K562 (cell line): Measurements from ENCODE around the gene S100A1. TPM values are rescaled to one million over a fixed set of nuclear protein-coding genes. Genes with fewer than 3 reads are reported as not detected.

Experiments
- ETV5 ChIP-seq: sonication (generic); formaldehyde crosslinking; IDR thresholded peaks from 2 replicates; pipeline ENCODE4 v1.4.0; 2020; ENCODE audit warnings: low read depth, mild to moderate bottlenecking, missing genetic modification reagents
- FOXA3 ChIP-seq, 2 experiments: fragments of 450-650 bp in 1 of 2; sonication (generic) in 1 of 2; formaldehyde crosslinking; IDR thresholded peaks in 1 of 2; conservative IDR thresholded peaks in 1 of 2; 2 replicates each; pipeline versions ENCODE4 v1.4.0 to v1.8.0; 2020 to 2022; ENCODE audit warnings: mild to moderate bottlenecking in 2 of 2, missing genetic modification reagents in 1 of 2
- HOXB6 ChIP-seq: fragments of 250-450 bp; sonication (Bioruptor Pico); IDR thresholded peaks from 2 replicates; pipeline ENCODE4 v1.5.1; 2022; ENCODE audit warnings: mild to moderate bottlenecking, borderline replicate concordance
- MEIS2 ChIP-seq: fragments of 450-650 bp; IDR thresholded peaks from 2 replicates; pipeline ENCODE4 v1.6.1; 2014; ENCODE audit warnings: mild to moderate bottlenecking; ENCODE audit not compliant: partially characterized antibody
- POLR2A ChIP-seq: fragments of 450-650 bp; conservative IDR thresholded peaks from 2 replicates; pipeline ENCODE4 v1.6.1; 2016
- RNF219 ChIP-seq: fragments of 250-450 bp; sonication (Bioruptor Pico); IDR thresholded peaks from 2 replicates; pipeline ENCODE4 v1.5.0; 2022; ENCODE audit warnings: mild to moderate bottlenecking
- SMARCA4 ChIP-seq: fragments of 450-650 bp; IDR thresholded peaks from 2 replicates; pipeline ENCODE4 v1.6.1; 2016
- SNIP1 ChIP-seq: fragments of 450-650 bp; IDR thresholded peaks from 2 replicates; pipeline ENCODE4 v1.7.1; 2017; ENCODE audit warnings: low read depth, mild to moderate bottlenecking
- XRCC3 ChIP-seq: fragments of 450-650 bp; IDR thresholded peaks from 2 replicates; pipeline ENCODE4 v1.6.1; 2017; ENCODE audit warnings: mild to moderate bottlenecking, moderate library complexity
- ZBTB49 ChIP-seq: sonication (generic); formaldehyde crosslinking; IDR thresholded peaks from 2 replicates; pipeline ENCODE4 v1.8.0; 2022; ENCODE audit warnings: missing genetic modification reagents, mild to moderate bottlenecking, borderline replicate concordance
- ZNF280A ChIP-seq: fragments of 450-650 bp; IDR thresholded peaks from 2 replicates; pipeline ENCODE4 v1.6.1; 2018; ENCODE audit warnings: mild to moderate bottlenecking, low read depth; ENCODE audit not compliant: partially characterized antibody
- ZNF551 ChIP-seq: fragments of 250-450 bp; sonication (Bioruptor Pico); IDR thresholded peaks from 2 replicates; pipeline ENCODE4 v1.5.0; 2021; ENCODE audit warnings: mild to moderate bottlenecking, moderate library complexity
- ZNF668 ChIP-seq: fragments of 250-450 bp; sonication (Bioruptor Pico); IDR thresholded peaks from 2 replicates; pipeline ENCODE4 v1.8.0; 2022; ENCODE audit warnings: mild to moderate bottlenecking, inconsistent platforms
- ZNF77 ChIP-seq: fragments of 250-450 bp; sonication (Bioruptor Pico); IDR thresholded peaks from 2 replicates; pipeline ENCODE4 v1.5.0; 2020
- polyA plus RNA-seq, 8 experiments: library from polyadenylated mRNA; depleted of rRNA in 4 of 8; stranded (reverse) in 5 of 8; unstranded in 3 of 8; fragments of >200 nt; fragmentation: Nextera tagmentation in 2 of 8; fragmentation: Illumina TruSeq in 1 of 8; extraction: Ambion mirVana in 2 of 8; extraction: Trizol in 1 of 8; gene quantifications; 2 replicates each; pipeline versions ENCODE4 v1.2.1 to v1.2.3, GENCODE V29; 2011 to 2014; ENCODE audit warnings: inconsistent platforms in 1 of 8, missing spikeins in 1 of 8
- total RNA-seq, 7 experiments: library from RNA; depleted of rRNA in 6 of 7; stranded (reverse); fragments of >200 nt in 6 of 7; fragmentation: Illumina TruSeq in 2 of 7; extraction: Trizol in 2 of 7; gene quantifications; 2 replicates each; pipeline versions ENCODE4 v1.2.1 to v1.2.3, GENCODE V29; 2011 to 2021; ENCODE audit warnings: low replicate concordance in 1 of 7
- TF ChIP-seq, protein P1 (sequence below): sonication (generic); formaldehyde crosslinking; IDR thresholded peaks from 2 replicates; pipeline ENCODE4 v1.8.0; 2022; ENCODE audit warnings: missing genetic modification reagents, mild to moderate bottlenecking, moderate library complexity, borderline replicate concordance
- TF ChIP-seq, protein P2 (sequence below): fragments of 150-350 bp; IDR thresholded peaks from 2 replicates; pipeline ENCODE4 v1.6.1; 2014; ENCODE audit warnings: low read depth, mild to moderate bottlenecking, low read length, borderline replicate concordance
- TF ChIP-seq, protein P3 (sequence below): fragments of 250-450 bp; sonication (Bioruptor Pico); IDR thresholded peaks from 2 replicates; pipeline ENCODE4 v1.8.0; 2022; ENCODE audit warnings: moderate library complexity, mild to moderate bottlenecking, inconsistent platforms

The S100A1 gene
- total and polyA plus RNA-seq, 9 of the 15 experiments (the other 6 are each of a cell fraction or from before 2014, with no cell fraction given), result 0.44 to 30.1 (median 12.7) TPM

DNA sequence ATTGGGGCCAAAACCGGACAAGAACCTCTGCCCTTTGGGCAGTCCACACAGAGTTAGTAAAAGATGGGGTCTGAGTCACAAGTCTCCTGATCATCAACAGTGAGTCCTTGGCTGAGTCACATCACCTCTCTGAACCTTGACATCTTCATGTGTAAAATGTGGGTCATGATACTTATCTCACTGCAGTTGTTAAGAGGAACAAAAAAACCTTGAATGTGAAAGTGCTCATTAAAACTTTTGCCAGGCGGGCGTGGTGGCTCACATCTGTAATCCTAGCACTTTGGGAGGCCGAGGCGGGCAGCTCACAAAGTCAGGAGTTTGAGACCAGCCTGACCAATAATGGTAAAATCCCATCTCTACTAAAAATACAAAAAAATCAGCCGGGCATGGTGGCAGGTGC, 31.0 kb upstream of the S100A1 start (continued):
- TF ChIP-seq, protein P1, sequence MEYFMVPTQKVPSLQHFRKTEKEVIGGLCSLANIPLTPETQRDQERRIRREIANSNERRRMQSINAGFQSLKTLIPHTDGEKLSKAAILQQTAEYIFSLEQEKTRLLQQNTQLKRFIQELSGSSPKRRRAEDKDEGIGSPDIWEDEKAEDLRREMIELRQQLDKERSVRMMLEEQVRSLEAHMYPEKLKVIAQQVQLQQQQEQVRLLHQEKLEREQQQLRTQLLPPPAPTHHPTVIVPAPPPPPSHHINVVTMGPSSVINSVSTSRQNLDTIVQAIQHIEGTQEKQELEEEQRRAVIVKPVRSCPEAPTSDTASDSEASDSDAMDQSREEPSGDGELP (CRISPR knock-in tag), result no peak
- TF ChIP-seq RNF219 (CRISPR knock-in tag) (no peak), ETV5 (CRISPR knock-in tag) (no peak), FOXA3 (CRISPR knock-in tag; conservative IDR thresholded peaks at IDR 0.05 in 1 of 2, IDR thresholded peaks at IDR 0.05 in 1 of 2) (no peak), HOXB6 (CRISPR knock-in tag) (no peak), ZNF551 (CRISPR knock-in tag) (no peak), ZNF77 (no peak), MEIS2 (peak; percentile 2), SNIP1 (no peak), XRCC3 (no peak), ZNF668 (CRISPR knock-in tag) (no peak), ZNF280A (no peak), POLR2A (no peak), ZBTB49 (CRISPR knock-in tag) (no peak), SMARCA4 (peak; percentile 67; the same call in 1 of the 2 replicates)
- TF ChIP-seq, protein P2, sequence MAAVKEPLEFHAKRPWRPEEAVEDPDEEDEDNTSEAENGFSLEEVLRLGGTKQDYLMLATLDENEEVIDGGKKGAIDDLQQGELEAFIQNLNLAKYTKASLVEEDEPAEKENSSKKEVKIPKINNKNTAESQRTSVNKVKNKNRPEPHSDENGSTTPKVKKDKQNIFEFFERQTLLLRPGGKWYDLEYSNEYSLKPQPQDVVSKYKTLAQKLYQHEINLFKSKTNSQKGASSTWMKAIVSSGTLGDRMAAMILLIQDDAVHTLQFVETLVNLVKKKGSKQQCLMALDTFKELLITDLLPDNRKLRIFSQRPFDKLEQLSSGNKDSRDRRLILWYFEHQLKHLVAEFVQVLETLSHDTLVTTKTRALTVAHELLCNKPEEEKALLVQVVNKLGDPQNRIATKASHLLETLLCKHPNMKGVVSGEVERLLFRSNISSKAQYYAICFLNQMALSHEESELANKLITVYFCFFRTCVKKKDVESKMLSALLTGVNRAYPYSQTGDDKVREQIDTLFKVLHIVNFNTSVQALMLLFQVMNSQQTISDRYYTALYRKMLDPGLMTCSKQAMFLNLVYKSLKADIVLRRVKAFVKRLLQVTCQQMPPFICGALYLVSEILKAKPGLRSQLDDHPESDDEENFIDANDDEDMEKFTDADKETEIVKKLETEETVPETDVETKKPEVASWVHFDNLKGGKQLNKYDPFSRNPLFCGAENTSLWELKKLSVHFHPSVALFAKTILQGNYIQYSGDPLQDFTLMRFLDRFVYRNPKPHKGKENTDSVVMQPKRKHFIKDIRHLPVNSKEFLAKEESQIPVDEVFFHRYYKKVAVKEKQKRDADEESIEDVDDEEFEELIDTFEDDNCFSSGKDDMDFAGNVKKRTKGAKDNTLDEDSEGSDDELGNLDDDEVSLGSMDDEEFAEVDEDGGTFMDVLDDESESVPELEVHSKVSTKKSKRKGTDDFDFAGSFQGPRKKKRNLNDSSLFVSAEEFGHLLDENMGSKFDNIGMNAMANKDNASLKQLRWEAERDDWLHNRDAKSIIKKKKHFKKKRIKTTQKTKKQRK, result no peak
- TF ChIP-seq, protein P3, sequence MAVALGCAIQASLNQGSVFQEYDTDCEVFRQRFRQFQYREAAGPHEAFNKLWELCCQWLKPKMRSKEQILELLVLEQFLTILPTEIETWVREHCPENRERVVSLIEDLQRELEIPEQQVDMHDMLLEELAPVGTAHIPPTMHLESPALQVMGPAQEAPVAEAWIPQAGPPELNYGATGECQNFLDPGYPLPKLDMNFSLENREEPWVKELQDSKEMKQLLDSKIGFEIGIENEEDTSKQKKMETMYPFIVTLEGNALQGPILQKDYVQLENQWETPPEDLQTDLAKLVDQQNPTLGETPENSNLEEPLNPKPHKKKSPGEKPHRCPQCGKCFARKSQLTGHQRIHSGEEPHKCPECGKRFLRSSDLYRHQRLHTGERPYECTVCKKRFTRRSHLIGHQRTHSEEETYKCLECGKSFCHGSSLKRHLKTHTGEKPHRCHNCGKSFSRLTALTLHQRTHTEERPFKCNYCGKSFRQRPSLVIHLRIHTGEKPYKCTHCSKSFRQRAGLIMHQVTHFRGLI (CRISPR knock-in tag), result no peak
